HepG2 (cell line): Measurements from ENCODE around the gene ADAD2. TPM values are rescaled to one million over a fixed set of nuclear protein-coding genes. Genes with fewer than 3 reads are reported as not detected.
A peak's percentile ranks its signal among the peaks of the same experiment; 100 is the strongest.

ENCODE experiments used
- BCL6 ChIP-seq: IDR thresholded peaks from 2 replicates; pipeline ENCODE4 v1.6.1; 2016; ENCODE audit warnings: missing genetic modification reagents, missing compliant biosample characterization
- FOXA3 ChIP-seq: IDR thresholded peaks from 2 replicates; pipeline ENCODE4 v1.6.1; 2016; ENCODE audit warnings: missing genetic modification reagents, missing compliant biosample characterization
- HOXA3 ChIP-seq: sonication (generic); formaldehyde crosslinking; IDR thresholded peaks from 2 replicates; pipeline ENCODE4 v1.5.0; 2020; ENCODE audit warnings: missing genetic modification reagents
- ISL2 ChIP-seq: sonication (generic); formaldehyde crosslinking; IDR thresholded peaks from 2 replicates; pipeline ENCODE4 v1.5.0; 2020; ENCODE audit warnings: missing genetic modification reagents
- KAT7 ChIP-seq: IDR thresholded peaks from 2 replicates; pipeline ENCODE4 v1.6.1; 2018; ENCODE audit warnings: borderline replicate concordance, missing compliant biosample characterization
- KMT2B ChIP-seq: IDR thresholded peaks from 2 replicates; pipeline ENCODE4 v1.6.1; 2016; ENCODE audit warnings: missing genetic modification reagents, missing compliant biosample characterization
- TGIF2 ChIP-seq: IDR thresholded peaks from 2 replicates; pipeline ENCODE4 v1.6.1; 2016; ENCODE audit warnings: control low read depth, missing compliant biosample characterization
- YEATS4 ChIP-seq: sonication (generic); formaldehyde crosslinking; IDR thresholded peaks from 2 replicates; pipeline ENCODE4 v1.4.0; 2020; ENCODE audit warnings: missing genetic modification reagents, borderline replicate concordance
- ZNF263 ChIP-seq: sonication (generic); formaldehyde crosslinking; IDR thresholded peaks from 2 replicates; pipeline ENCODE4 v1.4.0; 2020; ENCODE audit warnings: missing genetic modification reagents
- ZNF451 ChIP-seq: sonication (generic); formaldehyde crosslinking; IDR thresholded peaks from 2 replicates; pipeline ENCODE4 v1.5.0; 2020; ENCODE audit warnings: mild to moderate bottlenecking, missing genetic modification reagents
- ZNF703 ChIP-seq: sonication (generic); formaldehyde crosslinking; IDR thresholded peaks from 2 replicates; pipeline ENCODE4 v1.5.1; 2020; ENCODE audit warnings: missing genetic modification reagents, mild to moderate bottlenecking, moderate library complexity, borderline replicate concordance
- ZSCAN21 ChIP-seq: sonication (generic); formaldehyde crosslinking; IDR thresholded peaks from 2 replicates; pipeline ENCODE4 v1.8.0; 2022; ENCODE audit warnings: mild to moderate bottlenecking, missing genetic modification reagents, moderate library complexity, borderline replicate concordance
- polyA plus RNA-seq, 8 experiments: library from polyadenylated mRNA; depleted of rRNA in 3 of 8; stranded (reverse) in 7 of 8; unstranded in 1 of 8; fragments of >200 nt; fragmentation: Illumina TruSeq in 4 of 8; extraction: Trizol in 4 of 8; gene quantifications; 2 replicates each; pipeline versions ENCODE4 v1.2.1 to v1.2.3, GENCODE V29; 2011 to 2016; ENCODE audit warnings: low read depth in 4 of 8, missing spikeins in 1 of 8, mixed read lengths in 1 of 8; ENCODE audit not compliant: insufficient read depth in 1 of 8
- total RNA-seq, 5 experiments: library from RNA; depleted of rRNA; stranded (reverse); fragments of >200 nt; fragmentation: Illumina TruSeq; extraction: Trizol; gene quantifications; 2 replicates each; pipeline ENCODE4 v1.2.3, GENCODE V29; 2016; ENCODE audit warnings: low read depth in 1 of 5
- TF ChIP-seq, protein P1 (sequence below), 2 experiments: fragments of 450-650 bp in 1 of 2; sonication (generic) in 1 of 2; formaldehyde crosslinking; IDR thresholded peaks; 2 replicates each; pipeline versions ENCODE4 v1.5.0 to v1.8.0; 2020 to 2022; ENCODE audit warnings: mild to moderate bottlenecking in 1 of 2, missing genetic modification reagents in 1 of 2
- TF ChIP-seq, protein P2 (sequence below): sonication (generic); formaldehyde crosslinking; IDR thresholded peaks from 2 replicates; pipeline ENCODE4 v1.4.0; 2020; ENCODE audit warnings: missing genetic modification reagents
- TF ChIP-seq, protein P3 (sequence below): sonication (generic); formaldehyde crosslinking; IDR thresholded peaks from 2 replicates; pipeline ENCODE4 v1.5.1; 2020; ENCODE audit warnings: missing genetic modification reagents, mild to moderate bottlenecking, borderline replicate concordance
- TF ChIP-seq, protein P4 (sequence below): sonication (generic); formaldehyde crosslinking; IDR thresholded peaks from 2 replicates; pipeline ENCODE4 v1.8.1; 2023; ENCODE audit warnings: missing genetic modification reagents, mild to moderate bottlenecking, borderline replicate concordance
- TF ChIP-seq, protein P5 (sequence below): sonication (generic); formaldehyde crosslinking; IDR thresholded peaks from 2 replicates; pipeline ENCODE4 v1.4.0; 2020; ENCODE audit warnings: missing genetic modification reagents
- TF ChIP-seq, protein P6 (sequence below): IDR thresholded peaks from 2 replicates; pipeline ENCODE4 v1.6.1; 2016; ENCODE audit warnings: missing compliant biosample characterization, missing genetic modification reagents, borderline replicate concordance
- TF ChIP-seq, protein P7 (sequence below): IDR thresholded peaks from 2 replicates; pipeline ENCODE4 v1.6.1; 2016

Gene ADAD2
- total and polyA plus RNA-seq, 2 of the 13 experiments (the other 11 are each of a cell fraction or from before 2014, with no cell fraction given), result not detected

DNA sequence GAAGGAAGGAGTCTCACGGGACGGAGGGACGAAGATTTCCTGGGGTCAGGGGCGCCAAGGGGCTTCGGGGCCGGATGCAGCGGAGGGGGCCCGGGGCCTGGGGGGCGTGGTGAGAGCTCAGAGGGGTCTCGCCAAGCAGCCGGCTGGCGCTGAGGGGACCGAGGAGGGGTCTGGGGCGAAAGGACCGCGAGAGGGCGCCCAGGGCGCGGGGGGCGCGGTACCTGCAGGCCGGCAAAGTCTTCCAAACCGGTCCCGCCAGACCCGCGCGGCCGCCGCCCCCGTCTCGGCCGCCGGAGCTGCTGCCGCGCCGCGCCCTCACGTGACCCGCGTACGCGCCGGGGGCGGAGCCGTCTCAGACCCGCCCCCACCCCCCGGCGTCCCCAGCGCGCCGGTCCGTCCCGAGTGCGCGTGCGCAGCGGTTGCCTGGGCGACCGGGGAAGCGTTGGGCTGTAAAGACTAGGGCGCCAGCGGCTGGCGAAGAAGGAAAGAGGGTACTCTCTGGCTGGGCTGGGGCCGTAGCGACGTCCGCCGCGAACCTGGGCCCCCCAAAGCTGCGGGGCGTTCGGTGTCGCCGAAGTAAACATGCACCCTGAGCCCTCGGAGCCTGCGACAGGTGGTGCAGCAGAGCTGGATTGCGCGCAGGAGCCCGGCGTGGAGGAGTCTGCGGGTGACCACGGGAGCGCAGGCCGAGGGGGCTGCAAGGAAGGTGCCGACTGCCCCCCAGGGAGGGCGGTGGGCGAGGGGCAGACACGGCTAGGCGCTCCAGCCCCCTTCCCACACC lies 45.9 kb upstream of the ADAD2 start, which contains the start of the genes DNAAF1 and HSDL1 (continued):
- TF ChIP-seq, protein P1, sequence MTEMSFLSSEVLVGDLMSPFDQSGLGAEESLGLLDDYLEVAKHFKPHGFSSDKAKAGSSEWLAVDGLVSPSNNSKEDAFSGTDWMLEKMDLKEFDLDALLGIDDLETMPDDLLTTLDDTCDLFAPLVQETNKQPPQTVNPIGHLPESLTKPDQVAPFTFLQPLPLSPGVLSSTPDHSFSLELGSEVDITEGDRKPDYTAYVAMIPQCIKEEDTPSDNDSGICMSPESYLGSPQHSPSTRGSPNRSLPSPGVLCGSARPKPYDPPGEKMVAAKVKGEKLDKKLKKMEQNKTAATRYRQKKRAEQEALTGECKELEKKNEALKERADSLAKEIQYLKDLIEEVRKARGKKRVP (CRISPR knock-in tag; IDR thresholded peaks at IDR 0.05), result no peak
- TF ChIP-seq ZNF451 (peak; percentile 42; the same call in 1 of the 2 replicates), FOXA3 (CRISPR knock-in tag) (peak; percentile 79), HOXA3 (CRISPR knock-in tag) (peak; percentile 69; the same call in 1 of the 2 replicates), KMT2B (no peak), ISL2 (peak; percentile 56), YEATS4 (CRISPR knock-in tag) (peak; percentile 71), TGIF2 (CRISPR knock-in tag) (peak; percentile 61; the same call in 1 of the 2 replicates), ZNF263 (peak; percentile 53), ZSCAN21 (no peak), KAT7 (no peak; the same call in 1 of the 2 replicates), ZNF703 (CRISPR knock-in tag) (no peak; the same call in 1 of the 2 replicates), BCL6 (no peak)
- TF ChIP-seq, protein P2, sequence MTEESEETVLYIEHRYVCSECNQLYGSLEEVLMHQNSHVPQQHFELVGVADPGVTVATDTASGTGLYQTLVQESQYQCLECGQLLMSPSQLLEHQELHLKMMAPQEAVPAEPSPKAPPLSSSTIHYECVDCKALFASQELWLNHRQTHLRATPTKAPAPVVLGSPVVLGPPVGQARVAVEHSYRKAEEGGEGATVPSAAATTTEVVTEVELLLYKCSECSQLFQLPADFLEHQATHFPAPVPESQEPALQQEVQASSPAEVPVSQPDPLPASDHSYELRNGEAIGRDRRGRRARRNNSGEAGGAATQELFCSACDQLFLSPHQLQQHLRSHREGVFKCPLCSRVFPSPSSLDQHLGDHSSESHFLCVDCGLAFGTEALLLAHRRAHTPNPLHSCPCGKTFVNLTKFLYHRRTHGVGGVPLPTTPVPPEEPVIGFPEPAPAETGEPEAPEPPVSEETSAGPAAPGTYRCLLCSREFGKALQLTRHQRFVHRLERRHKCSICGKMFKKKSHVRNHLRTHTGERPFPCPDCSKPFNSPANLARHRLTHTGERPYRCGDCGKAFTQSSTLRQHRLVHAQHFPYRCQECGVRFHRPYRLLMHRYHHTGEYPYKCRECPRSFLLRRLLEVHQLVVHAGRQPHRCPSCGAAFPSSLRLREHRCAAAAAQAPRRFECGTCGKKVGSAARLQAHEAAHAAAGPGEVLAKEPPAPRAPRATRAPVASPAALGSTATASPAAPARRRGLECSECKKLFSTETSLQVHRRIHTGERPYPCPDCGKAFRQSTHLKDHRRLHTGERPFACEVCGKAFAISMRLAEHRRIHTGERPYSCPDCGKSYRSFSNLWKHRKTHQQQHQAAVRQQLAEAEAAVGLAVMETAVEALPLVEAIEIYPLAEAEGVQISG (CRISPR knock-in tag), result peak; percentile 47; the same call in 1 of the 2 replicates
- TF ChIP-seq, protein P3, sequence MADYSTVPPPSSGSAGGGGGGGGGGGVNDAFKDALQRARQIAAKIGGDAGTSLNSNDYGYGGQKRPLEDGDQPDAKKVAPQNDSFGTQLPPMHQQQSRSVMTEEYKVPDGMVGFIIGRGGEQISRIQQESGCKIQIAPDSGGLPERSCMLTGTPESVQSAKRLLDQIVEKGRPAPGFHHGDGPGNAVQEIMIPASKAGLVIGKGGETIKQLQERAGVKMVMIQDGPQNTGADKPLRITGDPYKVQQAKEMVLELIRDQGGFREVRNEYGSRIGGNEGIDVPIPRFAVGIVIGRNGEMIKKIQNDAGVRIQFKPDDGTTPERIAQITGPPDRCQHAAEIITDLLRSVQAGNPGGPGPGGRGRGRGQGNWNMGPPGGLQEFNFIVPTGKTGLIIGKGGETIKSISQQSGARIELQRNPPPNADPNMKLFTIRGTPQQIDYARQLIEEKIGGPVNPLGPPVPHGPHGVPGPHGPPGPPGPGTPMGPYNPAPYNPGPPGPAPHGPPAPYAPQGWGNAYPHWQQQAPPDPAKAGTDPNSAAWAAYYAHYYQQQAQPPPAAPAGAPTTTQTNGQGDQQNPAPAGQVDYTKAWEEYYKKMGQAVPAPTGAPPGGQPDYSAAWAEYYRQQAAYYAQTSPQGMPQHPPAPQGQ (CRISPR knock-in tag), result 0 out of 2 replicates have a peak, but pooled peaks have one; percentile 3
- TF ChIP-seq, protein P4, sequence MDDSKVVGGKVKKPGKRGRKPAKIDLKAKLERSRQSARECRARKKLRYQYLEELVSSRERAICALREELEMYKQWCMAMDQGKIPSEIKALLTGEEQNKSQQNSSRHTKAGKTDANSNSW (CRISPR knock-in tag), result no peak
- TF ChIP-seq, protein P5, sequence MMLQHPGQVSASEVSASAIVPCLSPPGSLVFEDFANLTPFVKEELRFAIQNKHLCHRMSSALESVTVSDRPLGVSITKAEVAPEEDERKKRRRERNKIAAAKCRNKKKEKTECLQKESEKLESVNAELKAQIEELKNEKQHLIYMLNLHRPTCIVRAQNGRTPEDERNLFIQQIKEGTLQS (CRISPR knock-in tag), result no peak; the same call in 1 of the 2 replicates
- TF ChIP-seq, protein P6, sequence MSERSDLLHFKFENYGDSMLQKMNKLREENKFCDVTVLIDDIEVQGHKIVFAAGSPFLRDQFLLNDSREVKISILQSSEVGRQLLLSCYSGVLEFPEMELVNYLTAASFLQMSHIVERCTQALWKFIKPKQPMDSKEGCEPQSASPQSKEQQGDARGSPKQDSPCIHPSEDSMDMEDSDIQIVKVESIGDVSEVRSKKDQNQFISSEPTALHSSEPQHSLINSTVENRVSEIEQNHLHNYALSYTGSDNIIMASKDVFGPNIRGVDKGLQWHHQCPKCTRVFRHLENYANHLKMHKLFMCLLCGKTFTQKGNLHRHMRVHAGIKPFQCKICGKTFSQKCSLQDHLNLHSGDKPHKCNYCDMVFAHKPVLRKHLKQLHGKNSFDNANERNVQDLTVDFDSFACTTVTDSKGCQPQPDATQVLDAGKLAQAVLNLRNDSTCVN (CRISPR knock-in tag), result no peak
- TF ChIP-seq, protein P7, sequence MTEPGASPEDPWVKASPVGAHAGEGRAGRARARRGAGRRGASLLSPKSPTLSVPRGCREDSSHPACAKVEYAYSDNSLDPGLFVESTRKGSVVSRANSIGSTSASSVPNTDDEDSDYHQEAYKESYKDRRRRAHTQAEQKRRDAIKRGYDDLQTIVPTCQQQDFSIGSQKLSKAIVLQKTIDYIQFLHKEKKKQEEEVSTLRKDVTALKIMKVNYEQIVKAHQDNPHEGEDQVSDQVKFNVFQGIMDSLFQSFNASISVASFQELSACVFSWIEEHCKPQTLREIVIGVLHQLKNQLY, result no peak
